Measurements from ENCODE around the gene L2HGDH.
"Not testable (repeated sequence)": the region's sequence is repeated elsewhere in the genome, so short reads cannot be mapped to it uniquely, and the experiment has no call there.

The L2HGDH gene

DNA sequence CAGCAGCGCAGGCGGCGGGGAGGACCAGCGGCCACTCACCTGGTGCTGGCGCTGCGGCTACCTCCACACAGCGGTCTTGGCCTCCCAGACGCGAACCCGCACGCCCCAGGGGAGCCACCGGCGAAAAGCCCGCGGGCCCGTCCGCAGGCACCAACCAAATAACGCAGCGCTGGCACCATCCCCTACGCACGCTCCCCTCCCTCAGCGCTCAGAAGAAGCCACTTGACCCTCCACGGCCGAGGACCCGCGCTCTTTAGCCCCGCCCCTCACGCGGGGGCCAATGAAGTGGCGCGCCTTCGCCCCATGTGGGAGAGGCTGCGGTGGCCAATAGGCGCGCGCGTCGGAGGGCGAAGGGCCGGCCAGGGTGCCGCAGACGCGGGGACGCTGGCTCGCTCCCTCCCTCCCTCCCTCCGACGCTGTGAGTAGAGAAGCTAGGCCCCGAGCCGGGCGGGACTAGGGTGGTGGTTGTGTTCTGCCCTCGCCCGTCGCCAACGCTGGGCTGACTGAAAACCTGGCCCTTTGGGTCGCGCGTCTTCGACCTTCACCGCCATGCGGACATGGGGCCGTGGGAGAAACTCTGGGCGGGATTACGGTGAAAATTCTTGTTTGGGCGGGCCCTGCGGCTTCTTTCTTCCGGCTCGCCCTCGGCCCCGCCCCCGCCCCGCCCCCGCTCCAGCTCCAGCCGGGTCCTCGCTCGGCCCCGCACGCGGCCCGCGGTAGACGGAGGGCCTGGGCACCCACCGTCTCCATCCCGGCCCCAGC is at the start of gene L2HGDH, which contains the start of gene DMAC2L:
TSS of gene L2HGDH (minus strand) at position 258 of the 762 bp plus-strand sequence. CDS start at position 179, 79 bp downstream.
TSS of gene DMAC2L (plus strand) at position 353 of the 762 bp plus-strand sequence. CDS start 9,164 bp downstream, outside the sequence.
- peak; percentile 99 for DNase-seq (ENCODE audit: low spot score)

GRCh38 chr14:50360851-50361250 is 48.8 kb upstream of the L2HGDH start:
- DNase-seq (ENCODE audit: low spot score): no peak

- no peak for DNase-seq (ENCODE audit: low spot score)
Measured at GRCh38 chr14:50360093-50360492, 48.1 kb upstream of the L2HGDH start.

GRCh38 chr14:50359631-50360030 is 47.6 kb upstream of the L2HGDH start:
- no peak for DNase-seq (ENCODE audit: low spot score)

GRCh38 chr14:50357753-50358395 is 45.8 kb upstream of the L2HGDH start:
- DNase-seq (ENCODE audit: low spot score): no peak

GRCh38 chr14:50357124-50357523 is 45.1 kb upstream of the L2HGDH start:
- no peak for DNase-seq (ENCODE audit: low spot score)

- DNase-seq (ENCODE audit: low spot score): not testable (repeated sequence)
Measured at GRCh38 chr14:50356283-50356682, 44.3 kb upstream of the L2HGDH start.

DNA sequence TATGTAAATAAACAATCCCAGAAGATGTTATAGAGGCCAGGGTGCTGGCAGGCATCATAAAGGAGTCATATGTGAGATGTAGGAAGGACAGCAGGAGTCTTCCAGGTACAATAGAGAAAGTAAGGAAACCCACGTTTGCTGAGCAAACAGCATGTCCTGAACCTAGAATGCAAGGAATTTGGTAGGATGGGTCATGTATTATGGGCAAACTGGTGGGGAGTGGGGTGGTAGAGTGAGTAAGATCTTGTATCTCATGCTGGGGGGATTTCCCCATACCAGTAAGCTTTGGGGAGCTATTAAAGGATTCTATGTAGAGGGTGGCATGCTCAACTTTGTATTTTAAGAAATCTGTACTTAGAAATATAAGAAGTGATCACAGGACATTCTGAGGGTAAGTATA is 43.7 kb upstream of the L2HGDH start:
- DNase-seq (ENCODE audit: low spot score): no peak

GRCh38 chr14:50354527-50354926 is 42.5 kb upstream of the L2HGDH start:
- DNase-seq (ENCODE audit: low spot score): no peak

GRCh38 chr14:50353126-50353525 is 41.1 kb upstream of the L2HGDH start:
- DNase-seq (ENCODE audit: low spot score): peak; percentile 55

DNA sequence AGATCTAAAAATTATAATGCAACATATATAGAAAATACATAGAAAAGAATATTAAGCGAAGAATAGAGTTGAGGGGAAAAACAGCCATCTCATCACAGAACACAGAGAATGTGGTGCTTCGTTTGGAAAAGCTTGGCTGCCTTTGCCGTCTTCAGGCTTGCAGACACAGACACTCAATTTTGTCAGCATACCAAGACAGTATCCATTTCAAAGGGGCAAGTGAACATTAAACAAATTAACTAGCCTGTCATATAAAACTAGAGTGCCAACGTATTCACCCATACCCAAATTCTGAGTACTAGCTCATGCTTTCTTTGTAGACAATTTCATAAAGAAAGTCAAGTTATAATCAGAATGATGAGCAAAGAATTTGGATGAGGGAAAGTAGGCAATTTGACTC is 40.6 kb upstream of the L2HGDH start:
- no peak for DNase-seq (ENCODE audit: low spot score)

GRCh38 chr14:50350975-50351374 is 38.9 kb upstream of the L2HGDH start:
- peak; percentile 49 for DNase-seq (ENCODE audit: low spot score)

GRCh38 chr14:50348933-50349332 is 36.9 kb upstream of the L2HGDH start:
- DNase-seq (ENCODE audit: low spot score): no peak

- DNase-seq (ENCODE audit: low spot score): peak; percentile 61
Measured at GRCh38 chr14:50347521-50347920, 35.5 kb upstream of the L2HGDH start.

DNA sequence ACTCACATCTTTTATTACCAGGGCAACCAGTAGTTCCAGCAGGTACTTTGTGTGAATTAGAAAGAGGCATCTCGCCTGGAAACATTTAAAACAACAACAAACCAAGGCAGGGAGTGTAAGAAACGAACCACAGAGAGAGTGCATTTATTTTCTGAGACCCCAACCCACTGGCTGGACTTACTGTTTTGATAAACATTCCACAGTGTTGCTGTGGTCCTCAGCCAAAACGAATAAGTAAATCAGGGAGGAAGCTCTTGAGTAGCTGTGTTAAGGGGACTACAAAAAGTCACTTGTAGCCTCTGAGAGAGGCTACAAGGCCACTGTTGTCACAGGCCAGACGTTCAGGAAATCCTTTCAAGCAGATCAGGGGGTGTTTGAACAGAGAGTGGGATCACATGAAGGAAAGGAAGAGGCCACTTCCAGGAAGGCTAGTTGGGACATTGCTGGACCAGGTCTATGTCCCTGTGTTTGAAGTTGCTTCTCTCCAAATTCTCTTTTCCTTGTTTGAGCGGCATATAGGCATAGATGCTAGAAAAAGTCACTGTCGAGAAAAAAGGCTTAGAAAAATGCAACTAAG is 33.9 kb upstream of the L2HGDH start:
- no peak for DNase-seq (ENCODE audit: low spot score)

DNA sequence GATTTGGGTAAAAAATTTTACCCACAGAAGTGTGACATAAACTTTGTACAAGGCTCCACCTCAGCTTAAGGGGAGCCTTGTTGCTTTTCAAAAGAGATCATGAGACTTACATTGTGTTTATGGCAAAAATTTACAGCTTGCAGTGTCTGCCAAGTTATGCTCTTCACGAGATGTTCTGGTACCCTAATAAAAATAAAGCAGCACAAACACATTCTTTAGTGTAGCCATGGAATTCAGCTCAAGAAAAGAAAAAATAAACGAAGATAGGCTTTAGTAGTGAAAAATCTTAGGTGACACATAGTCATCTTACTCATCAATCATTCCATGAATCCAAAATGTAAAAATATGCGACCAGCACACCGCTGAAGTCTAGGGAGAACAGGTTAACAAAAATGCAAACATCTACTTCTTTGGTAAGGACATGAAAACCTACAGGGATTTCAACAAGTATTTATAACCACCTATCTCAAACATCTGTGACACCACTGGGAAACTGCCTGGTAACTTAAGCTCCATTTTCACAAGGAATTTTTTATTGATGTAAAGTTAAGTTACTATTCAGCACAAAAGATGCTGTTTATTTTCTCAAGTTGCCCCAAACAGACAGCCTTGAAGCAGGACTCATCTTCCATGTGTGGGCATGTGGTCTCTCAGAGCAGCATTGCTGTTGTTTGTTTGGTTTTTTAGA is 33.0 kb upstream of the L2HGDH start:
- DNase-seq (ENCODE audit: low spot score): no peak

DNA sequence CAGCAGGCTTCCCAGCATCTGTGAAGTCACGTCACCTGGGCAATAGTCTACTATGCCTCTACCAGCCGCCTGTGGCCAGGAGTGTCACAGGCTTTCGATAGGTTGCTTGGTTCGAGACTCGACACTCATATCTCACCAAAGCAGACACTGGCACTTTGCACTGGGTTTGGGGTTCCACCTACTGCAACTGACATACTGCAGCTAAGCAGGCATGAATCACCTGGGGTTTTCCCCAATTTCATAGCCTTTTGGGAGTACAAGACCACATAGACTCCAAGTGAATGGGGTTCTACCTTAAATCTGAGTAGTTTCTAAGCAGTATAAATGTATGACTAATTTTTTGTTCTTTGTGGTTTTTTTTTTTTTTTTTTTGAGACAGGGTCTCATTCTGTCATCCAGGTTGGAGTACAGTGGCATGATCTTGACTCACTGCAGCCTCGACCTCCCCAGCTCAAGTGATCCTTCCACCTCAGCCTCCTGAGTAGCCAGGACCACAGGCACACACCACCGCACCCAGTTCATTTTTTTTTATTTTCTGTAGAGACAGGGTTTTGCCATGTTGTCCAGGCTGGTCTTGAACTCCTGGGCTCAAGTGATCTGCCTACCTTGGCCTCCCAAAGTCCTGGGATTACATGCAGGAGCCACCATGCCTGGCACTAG is 32.2 kb upstream of the L2HGDH start:
- DNase-seq (ENCODE audit: low spot score): no peak

DNA sequence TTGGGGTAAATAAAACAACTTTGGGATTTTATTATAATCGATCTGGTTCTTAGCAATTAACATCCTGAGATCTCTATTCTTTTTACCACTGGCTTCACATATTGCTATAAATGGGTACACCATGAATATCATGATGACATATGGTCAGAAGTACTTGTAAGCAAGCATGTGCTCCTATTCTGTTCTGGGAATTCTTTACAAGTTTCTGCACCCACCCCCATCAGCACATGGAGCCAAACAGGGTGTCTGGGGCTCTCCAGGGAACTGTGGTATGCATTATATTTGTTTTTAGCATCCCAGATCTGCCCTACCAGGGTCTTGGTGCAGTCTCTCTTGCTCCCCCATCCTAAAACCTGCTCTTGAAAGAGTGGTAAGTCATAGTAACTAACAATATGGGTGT is 31.4 kb upstream of the L2HGDH start:
- DNase-seq (ENCODE audit: low spot score): peak; percentile 46

DNA sequence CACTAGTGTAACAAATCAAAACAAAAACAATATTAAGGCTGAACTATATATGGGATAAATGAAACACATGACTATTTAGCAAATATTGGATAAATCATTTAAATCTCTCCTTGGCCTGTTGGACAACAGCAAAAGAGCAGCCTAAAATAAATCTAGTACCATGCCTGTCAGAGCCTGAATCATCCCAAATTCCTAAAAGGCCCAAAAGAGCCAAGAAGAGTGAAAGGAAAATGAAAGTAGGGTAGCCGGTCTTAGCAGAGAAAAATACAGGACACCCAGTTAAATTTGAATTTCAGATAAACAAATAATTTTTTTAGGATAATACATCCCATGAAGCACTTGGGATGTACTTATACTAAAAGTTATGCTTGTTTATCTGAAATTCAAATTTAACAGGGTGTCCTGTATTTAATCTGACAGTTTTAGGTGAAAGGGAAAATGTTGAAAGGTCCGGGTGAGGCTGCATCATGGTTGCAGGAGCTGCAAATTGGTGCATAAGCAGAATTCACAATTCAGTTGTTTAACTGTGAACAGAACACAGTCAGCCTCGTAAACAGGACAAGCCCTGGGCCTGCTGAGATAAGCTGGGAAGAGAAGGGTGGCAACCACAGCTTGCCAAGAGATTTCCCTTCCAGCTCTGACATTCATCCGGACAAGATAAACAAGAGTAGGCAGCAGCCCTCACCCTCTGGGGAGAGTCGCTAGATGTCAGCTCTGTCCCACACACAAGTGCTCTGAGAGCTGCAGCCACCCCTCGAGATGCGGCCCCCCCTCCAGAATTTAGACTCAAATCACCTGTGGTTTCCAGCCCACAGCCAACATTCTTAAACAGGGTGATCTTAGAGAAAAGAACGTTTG is 30.4 kb upstream of the L2HGDH start:
- DNase-seq (ENCODE audit: low spot score): peak; percentile 84

DNA sequence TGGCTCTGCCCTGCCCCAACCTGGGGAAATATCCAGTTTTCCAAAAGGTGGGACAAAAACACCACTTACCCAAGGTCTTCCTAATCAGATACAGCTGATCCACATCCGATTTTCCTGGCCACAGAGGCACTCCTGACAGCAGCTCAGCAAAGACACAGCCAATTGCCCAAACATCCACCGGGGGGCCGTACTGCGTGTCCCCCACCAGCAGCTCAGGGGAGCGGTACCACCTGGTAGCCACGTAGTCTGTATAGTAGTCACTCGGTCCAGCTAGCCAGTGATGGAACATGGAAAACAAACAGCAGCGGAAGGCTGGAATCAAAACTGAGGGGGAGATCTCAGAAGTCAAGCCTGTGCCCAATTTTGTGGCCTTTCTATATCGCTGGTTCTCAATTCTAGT is 28.9 kb upstream of the L2HGDH start:
- DNase-seq (ENCODE audit: low spot score): no peak

DNA sequence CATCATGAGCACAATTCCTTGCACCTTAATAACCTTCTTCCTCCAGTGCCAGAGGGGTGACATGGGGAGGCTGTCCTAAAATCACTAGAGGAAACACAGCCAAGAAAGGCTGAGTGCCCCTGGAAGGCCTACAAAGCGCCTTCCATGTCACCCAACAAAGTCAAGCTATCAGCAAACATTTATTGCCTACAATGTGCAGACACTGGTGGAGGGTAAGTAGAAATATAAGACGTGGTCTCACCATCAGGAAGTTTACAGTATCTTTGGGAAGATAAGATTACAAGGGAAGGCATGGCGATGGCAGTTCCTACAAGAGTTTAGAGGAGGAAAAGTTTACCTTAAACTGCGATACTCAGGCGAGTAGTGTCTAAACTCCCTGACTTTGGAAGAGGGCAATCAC is 28.0 kb upstream of the L2HGDH start:
- DNase-seq (ENCODE audit: low spot score): no peak

All from GM03348 (cell line).